IPS DF 6.9 (cell line): ENCODE results near the gene MYO7A.

Source experiments
- DNase-seq: peaks from one replicate; pipeline ENCODE4 v3.0.0-alpha.2; 2013; ENCODE audit warnings: low read depth, low spot score
- H3K27ac ChIP-seq: one replicate; pipeline ENCODE4 v1.5.1; 2013; ENCODE audit warnings: low read length, control low read depth
- H3K27me3 ChIP-seq: 2 replicates; pipeline ENCODE4 v1.6.1; 2013; ENCODE audit warnings: mild to moderate bottlenecking, low read length; ENCODE audit not compliant: control insufficient read depth, insufficient read depth
- H3K36me3 ChIP-seq: 2 replicates; pipeline ENCODE4 v1.6.1; 2013; ENCODE audit warnings: low read length; ENCODE audit not compliant: control insufficient read depth, insufficient read depth
- H3K4me1 ChIP-seq: 2 replicates; pipeline ENCODE4 v1.6.1; 2013; ENCODE audit warnings: low read length; ENCODE audit not compliant: control insufficient read depth, insufficient read depth
- H3K4me3 ChIP-seq: 2 replicates; pipeline ENCODE4 v1.5.1; 2013; ENCODE audit warnings: mild to moderate bottlenecking, low read length
- H3K9me3 ChIP-seq: 2 replicates; pipeline ENCODE4 v1.6.1; 2013; ENCODE audit warnings: low read length, inconsistent platforms; ENCODE audit not compliant: control insufficient read depth, insufficient read depth
- WGBS: extraction: QIAGEN DNeasy Blood & Tissue Kit; methylation state at CpG from one replicate; pipeline ENCODE4 v1.1.7; 2013; ENCODE audit warnings: mixed read lengths, missing lambda C conversion rate; ENCODE audit not compliant: insufficient read length, insufficient coverage; 5-methylcytosine and 5-hydroxymethylcytosine counted together

MYO7A gene

DNA sequence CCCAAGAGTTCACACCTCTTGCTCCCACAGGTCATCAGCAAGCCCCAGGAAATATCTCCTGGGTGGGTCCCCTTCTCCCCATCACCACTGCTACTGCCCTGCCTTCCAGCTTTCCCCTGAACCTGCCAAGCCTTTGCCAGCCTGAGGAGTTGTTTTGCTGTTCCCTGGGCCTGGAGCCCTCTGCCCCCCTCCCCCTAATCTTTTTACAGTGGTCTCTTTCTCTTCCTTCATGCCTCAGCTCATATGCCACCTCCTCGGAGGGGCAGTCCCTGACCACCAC lies 18.9 kb downstream of the MYO7A start:
- H3K4me3 ChIP-seq: no peak overlapping the region
- H3K9me3 ChIP-seq: no peaks in the 10 kb centered on the region
- no peak for DNase-seq
- WGBS: no CpG with 5 or more reads among the region's 1 CpG
- no peaks in the 10 kb centered on the region for H3K36me3 ChIP-seq
- peaks cover 3% of the 10 kb centered on the region; the same call in 1 of the 2 replicates for H3K4me1 ChIP-seq
- H3K27me3 ChIP-seq: no peaks in the 10 kb centered on the region
- no peak overlapping the region for H3K27ac ChIP-seq

DNA sequence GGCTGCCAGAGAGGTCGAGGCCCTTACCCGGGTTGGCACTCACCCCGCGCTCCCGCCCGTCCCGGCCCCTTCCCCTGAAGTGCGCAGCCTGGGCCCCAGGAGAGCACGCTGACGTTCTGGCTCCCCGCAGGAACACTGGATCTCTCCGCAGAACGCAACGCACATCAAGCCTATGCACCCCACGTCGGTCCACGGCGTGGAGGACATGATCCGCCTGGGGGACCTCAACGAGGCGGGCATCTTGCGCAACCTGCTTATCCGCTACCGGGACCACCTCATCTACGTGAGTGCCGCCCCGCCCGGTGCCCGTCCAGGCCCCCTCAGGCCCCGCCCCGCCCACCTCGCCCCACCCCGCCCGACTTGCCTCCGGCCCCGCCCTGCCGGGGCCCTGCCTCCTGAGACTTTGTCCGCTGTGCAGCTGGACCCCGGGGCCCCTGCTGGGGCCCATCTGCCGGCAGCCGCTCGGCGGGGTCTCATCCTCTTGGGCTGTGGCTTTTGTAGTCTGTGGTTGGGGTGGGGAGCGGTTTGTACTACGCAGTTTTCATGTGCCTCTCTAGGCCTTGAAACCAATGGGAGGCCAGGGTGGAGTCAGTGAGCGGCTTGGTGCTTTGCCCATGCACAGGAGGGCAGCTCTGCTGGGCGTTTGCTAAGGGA lies 19.7 kb downstream of the MYO7A start:
- no CpG with 5 or more reads among the region's 47 CpGs for WGBS
- H3K4me1 ChIP-seq: peaks cover 3% of the 10 kb centered on the region; the same call in 1 of the 2 replicates
- H3K9me3 ChIP-seq: no peaks in the 10 kb centered on the region
- H3K27ac ChIP-seq: no peak overlapping the region
- H3K27me3 ChIP-seq: no peaks in the 10 kb centered on the region
- no peak for DNase-seq
- peak overlapping the region; percentile 61; the same call in 1 of the 2 replicates for H3K4me3 ChIP-seq
- H3K36me3 ChIP-seq: no peaks in the 10 kb centered on the region

DNA sequence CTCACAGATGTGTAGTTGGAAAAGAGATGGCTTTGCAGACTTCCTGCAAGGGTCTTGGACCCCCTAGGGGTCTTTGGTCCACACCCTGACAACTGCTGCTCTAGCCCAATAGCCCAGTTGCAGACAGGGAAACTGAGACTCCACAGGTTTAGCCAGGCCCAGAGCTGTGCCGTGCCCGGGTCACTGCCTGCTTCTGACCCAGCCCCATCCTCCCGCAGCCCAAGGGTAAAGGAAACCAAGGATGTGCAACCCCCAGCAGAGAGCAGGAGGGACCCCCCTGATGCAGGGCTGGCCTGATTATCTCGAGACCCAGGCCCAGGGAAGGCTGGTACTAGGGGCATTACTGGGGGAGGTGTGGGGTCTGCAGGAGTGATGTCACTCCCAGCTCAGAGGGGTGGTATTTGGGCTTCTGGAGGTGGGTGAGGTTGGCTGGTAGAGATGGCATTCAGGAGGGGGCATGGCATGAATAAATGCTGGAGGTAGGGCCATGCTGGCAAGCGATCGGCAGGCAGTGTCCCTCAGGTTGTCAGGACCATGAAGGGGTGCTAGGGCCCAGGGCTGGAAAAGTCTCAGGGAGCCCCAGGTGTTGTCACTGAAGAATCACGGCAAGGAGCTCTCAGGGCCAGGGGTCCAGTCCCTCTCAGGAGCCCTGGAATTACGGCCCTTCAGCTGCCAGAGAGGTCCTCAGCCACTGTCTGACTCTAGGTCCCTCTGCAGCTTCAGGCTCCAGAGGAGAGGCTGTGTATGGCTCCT lies 21.1 kb downstream of the MYO7A start:
- no peak for DNase-seq
- H3K27ac ChIP-seq: no peak overlapping the region
- no peak overlapping the region for H3K4me3 ChIP-seq
- peaks cover 3% of the 10 kb centered on the region; the same call in 1 of the 2 replicates for H3K4me1 ChIP-seq
- H3K36me3 ChIP-seq: no peaks in the 10 kb centered on the region
- WGBS: no CpG with 5 or more reads among the region's 8 CpGs
- no peaks in the 10 kb centered on the region for H3K27me3 ChIP-seq
- no peaks in the 10 kb centered on the region for H3K9me3 ChIP-seq

DNA sequence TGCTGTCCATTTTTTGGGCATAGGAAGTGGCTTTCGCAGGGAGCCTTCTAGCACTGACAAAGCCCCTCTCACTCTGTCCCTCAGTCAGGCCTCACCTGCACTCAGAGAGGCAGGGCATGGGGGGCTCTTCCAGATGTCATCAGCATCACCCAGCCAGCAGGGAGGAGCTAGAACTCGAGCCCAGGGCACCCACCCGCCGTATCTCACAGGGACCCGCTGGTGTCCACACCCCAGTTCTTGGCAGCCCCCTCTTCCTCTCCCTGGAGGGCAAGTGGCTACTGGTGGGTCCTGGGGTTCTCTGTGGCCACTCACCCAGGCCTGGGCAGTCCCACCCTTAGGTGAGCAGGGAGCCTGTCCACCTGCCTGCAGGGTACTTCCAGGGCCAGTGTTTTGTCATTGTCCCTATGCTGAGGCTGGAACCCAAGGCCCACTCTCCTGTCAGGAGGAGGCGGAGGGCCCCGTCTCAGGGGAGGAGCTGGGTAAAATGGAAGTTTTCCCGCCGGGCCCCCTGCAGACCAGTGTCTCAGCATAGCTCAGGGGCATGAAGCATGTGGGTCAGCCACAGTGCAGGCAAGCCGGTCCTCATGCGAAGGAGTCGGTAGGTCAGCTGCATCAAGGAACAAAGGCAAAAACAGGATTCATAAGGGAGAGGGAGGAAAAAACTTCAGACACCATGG lies 21.8 kb downstream of the MYO7A start:
- Histone ChIP-seq H3K27ac (no peak overlapping the region), H3K36me3 (no peaks in the 10 kb centered on the region), H3K27me3 (no peaks in the 10 kb centered on the region), H3K4me3 (no peak overlapping the region), H3K9me3 (no peaks in the 10 kb centered on the region), H3K4me1 (peaks cover 3% of the 10 kb centered on the region; the same call in 1 of the 2 replicates)
- no CpG with 5 or more reads among the region's 12 CpGs for WGBS
- DNase-seq: no peak

DNA sequence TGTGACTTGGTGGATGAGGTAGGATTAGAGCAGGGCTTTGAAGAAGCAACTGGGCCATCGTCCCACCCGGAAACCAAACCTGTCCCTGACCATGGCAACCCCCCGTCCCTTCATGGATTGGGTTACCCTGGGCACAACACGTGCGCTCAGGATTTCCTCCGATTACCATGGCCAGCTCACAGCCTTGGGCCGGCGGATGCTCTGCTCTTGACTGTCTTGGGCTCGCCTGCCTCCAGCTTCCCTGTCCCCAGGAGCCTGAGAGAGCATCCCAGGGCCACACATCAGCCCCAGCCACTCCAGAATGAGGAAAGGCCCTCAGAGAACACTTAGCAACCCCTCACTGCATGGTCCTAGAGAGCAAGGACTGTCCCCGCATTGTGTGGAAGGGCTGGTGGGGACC lies 22.8 kb downstream of the MYO7A start:
- Histone ChIP-seq H3K27me3 (no peaks in the 10 kb centered on the region), H3K4me1 (peaks cover 3% of the 10 kb centered on the region; the same call in 1 of the 2 replicates), H3K4me3 (no peak overlapping the region), H3K9me3 (no peaks in the 10 kb centered on the region), H3K36me3 (no peaks in the 10 kb centered on the region), H3K27ac (no peak overlapping the region)
- no peak for DNase-seq
- no CpG with 5 or more reads among the region's 10 CpGs for WGBS

DNA sequence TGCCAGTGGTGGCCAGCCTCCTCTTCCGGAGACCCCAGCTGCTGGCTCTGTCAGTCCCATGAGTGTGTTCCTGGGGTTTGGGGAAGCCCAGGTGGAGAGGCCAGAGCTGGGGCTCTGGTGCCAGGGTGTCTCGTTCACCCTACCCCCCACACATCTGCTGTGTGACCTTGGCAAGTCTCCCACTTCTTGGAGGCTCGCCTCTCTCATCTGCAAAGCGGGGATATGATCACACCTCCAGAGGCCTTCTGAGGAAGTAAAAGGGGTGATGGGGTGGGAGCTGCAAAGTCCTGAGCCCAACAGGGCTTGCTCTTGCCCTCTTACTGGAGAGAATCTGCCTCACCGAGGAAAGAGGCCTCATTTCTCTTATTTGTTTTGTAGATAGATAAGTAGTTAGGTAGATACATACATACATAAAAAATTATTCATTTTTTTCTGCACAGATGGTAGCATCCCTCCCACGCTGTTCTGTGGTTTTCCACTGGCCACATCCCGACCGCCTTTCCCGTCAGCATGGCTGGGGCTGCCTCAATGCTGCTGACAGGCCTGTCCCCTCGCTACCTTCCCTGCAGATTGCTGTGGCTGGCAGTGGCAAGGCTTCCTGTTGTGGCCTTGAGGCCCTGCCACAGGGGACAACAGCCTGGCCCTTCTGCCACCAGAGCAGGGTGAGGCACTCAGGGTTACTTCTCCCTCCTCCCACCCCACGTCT lies 23.9 kb downstream of the MYO7A start:
- no peak overlapping the region for H3K4me3 ChIP-seq
- H3K4me1 ChIP-seq: peaks cover 3% of the 10 kb centered on the region; the same call in 1 of the 2 replicates
- DNase-seq: no peak
- no peaks in the 10 kb centered on the region for H3K9me3 ChIP-seq
- no peaks in the 10 kb centered on the region for H3K36me3 ChIP-seq
- H3K27me3 ChIP-seq: no peaks in the 10 kb centered on the region
- no peak overlapping the region for H3K27ac ChIP-seq
- no CpG with 5 or more reads among the region's 11 CpGs for WGBS

DNA sequence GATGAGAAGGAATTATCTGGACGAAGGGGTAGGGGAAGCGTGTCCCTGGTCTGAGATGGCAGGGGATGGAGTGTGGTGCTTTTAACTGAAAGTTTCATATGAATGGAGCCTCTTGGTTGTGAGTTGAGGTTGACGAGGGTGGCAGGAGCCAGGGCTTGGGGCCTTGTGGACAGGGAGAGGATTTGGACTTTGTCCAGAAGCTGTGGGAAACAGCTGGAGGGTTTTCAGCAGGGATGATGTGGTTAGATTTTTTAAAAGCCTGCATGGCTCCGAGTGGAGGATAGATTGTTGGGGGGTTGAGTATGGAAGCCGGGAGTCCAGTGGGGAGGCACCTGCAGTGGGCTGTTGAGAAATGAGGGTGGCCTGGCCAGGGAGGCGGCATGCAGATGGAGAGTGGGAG lies 24.8 kb downstream of the MYO7A start:
- H3K36me3 ChIP-seq: no peaks in the 10 kb centered on the region
- H3K27me3 ChIP-seq: no peaks in the 10 kb centered on the region
- WGBS: no CpG with 5 or more reads among the region's 6 CpGs
- no peak overlapping the region for H3K4me3 ChIP-seq
- H3K27ac ChIP-seq: no peak overlapping the region
- H3K4me1 ChIP-seq: peaks cover 3% of the 10 kb centered on the region; the same call in 1 of the 2 replicates
- no peaks in the 10 kb centered on the region for H3K9me3 ChIP-seq
- no peak for DNase-seq

DNA sequence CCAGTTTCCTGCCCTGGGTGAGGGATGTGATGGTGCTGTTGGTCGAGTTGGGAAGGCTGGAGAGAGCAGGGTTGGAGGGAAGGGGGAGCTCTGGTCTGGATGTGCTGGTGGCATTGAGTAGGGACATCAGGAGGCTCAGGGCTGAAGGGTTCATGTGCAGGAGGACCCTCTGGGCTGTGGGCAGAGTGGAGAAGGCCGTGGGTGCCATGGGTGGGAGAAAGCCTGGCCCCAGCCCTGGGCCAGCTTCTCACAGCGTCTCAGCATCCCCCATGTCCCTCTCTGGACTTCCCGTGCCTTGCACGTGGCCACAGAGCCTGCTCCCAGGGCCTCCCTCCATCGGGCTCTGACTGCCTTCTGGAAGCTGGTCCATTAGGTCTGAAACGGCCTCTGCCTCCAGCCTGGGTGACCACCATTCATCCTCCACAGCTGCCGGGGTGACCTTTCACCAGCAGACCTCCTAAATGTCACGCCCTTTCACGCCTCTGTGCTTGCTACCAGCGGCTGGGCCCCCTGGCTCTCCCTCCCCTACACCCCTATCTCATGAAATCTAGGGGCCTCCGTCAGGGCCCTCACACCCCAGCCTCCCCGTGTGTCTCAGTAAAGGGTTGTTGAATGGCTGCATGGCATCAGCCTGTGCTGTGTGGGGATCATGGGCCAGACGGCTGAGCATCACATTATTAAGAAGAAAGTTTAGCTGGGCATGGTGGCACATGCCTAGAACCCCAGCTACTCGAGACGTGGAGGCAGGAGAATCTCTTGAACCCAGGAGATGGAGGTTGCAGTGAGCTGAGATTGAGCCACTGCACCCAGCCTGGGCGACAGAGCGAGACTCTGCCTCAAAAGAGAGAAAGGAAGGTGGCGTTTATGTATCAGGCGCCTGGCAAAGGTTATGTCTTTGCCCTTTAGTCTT lies 25.5 kb downstream of the MYO7A start:
- Histone ChIP-seq H3K4me3 (no peak overlapping the region), H3K4me1 (peaks cover 2% of the 10 kb centered on the region; the same call in 1 of the 2 replicates), H3K9me3 (no peaks in the 10 kb centered on the region), H3K27me3 (no peaks in the 10 kb centered on the region), H3K27ac (no peak overlapping the region), H3K36me3 (no peaks in the 10 kb centered on the region)
- no peak for DNase-seq
- no CpG with 5 or more reads among the region's 20 CpGs for WGBS

DNA sequence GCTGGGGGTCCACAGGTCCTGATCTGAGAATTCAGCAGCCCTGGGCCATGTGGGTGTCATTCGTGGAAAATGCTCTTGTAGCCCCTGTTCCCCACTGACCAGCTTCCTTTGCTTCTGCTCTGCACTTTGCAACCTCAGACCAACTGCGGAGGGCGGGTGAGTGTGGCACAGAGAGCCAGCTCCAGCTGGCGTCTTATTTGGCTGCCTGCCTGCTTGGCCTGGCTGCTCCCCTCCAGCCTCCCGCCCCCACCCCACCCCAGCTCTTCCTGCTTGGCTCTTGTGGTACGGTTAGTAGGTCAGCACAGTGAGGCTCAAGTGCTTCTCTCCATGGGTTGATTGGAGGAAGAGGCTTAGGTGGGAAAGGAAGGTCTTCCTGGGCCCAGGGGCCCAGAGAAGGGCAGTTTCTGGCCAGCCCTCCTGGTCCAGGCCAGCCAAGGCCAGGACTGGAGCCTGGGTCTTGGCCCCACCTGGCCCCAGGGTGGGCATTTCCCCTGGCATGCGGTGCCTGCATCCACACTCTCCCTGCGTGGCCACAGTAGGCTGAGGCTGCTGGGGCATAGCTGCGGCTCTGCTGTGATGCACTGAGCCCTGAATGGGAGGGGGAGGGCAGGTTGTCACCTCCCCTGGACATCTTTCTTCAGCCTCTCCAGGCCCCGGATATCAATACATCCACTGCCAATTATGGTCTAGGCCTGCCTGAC lies 26.5 kb downstream of the MYO7A start:
- WGBS: no CpG with 5 or more reads among the region's 10 CpGs
- Histone ChIP-seq H3K4me3 (no peak overlapping the region), H3K27ac (no peak overlapping the region), H3K27me3 (no peaks in the 10 kb centered on the region), H3K36me3 (no peaks in the 10 kb centered on the region), H3K9me3 (no peaks in the 10 kb centered on the region), H3K4me1 (no peaks in the 10 kb centered on the region)
- no peak for DNase-seq
